H9 (cell line): ENCODE data around the gene ABHD16A. TPM values are rescaled to one million over a fixed set of nuclear protein-coding genes. Genes with fewer than 3 reads are reported as not detected.
A peak's percentile ranks its signal among the peaks of the same experiment; 100 is the strongest.

Source experiments
- DNase-seq: peaks from one replicate; pipeline ENCODE4 v3.0.0-alpha.2; 2017
- H2AFZ ChIP-seq: one replicate; pipeline ENCODE4 v1.6.1; 2013; ENCODE audit warnings: mild to moderate bottlenecking, low read length, control low read depth, moderate library complexity
- H2AK5ac ChIP-seq: 2 replicates; pipeline ENCODE4 v1.6.1; 2013; ENCODE audit warnings: low read length, control low read depth, mixed read lengths; ENCODE audit not compliant: insufficient read length
- H2BK120ac ChIP-seq: one replicate; pipeline ENCODE4 v1.6.1; 2013; ENCODE audit warnings: low read depth, mild to moderate bottlenecking, low read length, control low read depth, inconsistent platforms; ENCODE audit not compliant: poor library complexity, severe bottlenecking
- H2BK12ac ChIP-seq: 2 replicates; pipeline ENCODE4 v1.6.1; 2013; ENCODE audit warnings: low read length, control low read depth, mixed read lengths, low read depth; ENCODE audit not compliant: insufficient read length
- H2BK15ac ChIP-seq: 2 replicates; pipeline ENCODE4 v1.6.1; 2013; ENCODE audit warnings: low read depth, low read length, control low read depth
- H2BK20ac ChIP-seq: one replicate; pipeline ENCODE4 v1.6.1; 2013; ENCODE audit warnings: low read depth, mild to moderate bottlenecking, low read length, control low read depth, inconsistent platforms; ENCODE audit not compliant: poor library complexity, severe bottlenecking
- H2BK5ac ChIP-seq: 2 replicates; pipeline ENCODE4 v1.6.1; 2013; ENCODE audit warnings: low read length, control low read depth, mixed read lengths; ENCODE audit not compliant: insufficient read length
- H3K14ac ChIP-seq: 2 replicates; pipeline ENCODE4 v1.6.1; 2013; ENCODE audit warnings: low read length, control low read depth; ENCODE audit not compliant: insufficient read depth
- H3K18ac ChIP-seq: 2 replicates; pipeline ENCODE4 v1.6.1; 2013; ENCODE audit warnings: low read depth, mild to moderate bottlenecking, mixed read lengths, low read length, control low read depth; ENCODE audit not compliant: insufficient read length
- H3K23ac ChIP-seq: 2 replicates; pipeline ENCODE4 v1.6.1; 2013; ENCODE audit warnings: low read length, control low read depth, mixed read lengths, low read depth; ENCODE audit not compliant: insufficient read length
- H3K23me2 ChIP-seq: 2 replicates; pipeline ENCODE4 v1.6.1; 2013; ENCODE audit warnings: low read depth, mild to moderate bottlenecking, mixed read lengths, low read length, control low read depth; ENCODE audit not compliant: insufficient read length, poor library complexity, severe bottlenecking
- H3K27ac ChIP-seq: 2 replicates; pipeline ENCODE4 v1.5.1; 2013; ENCODE audit warnings: low read length, control low read depth, mixed read lengths, low read depth; ENCODE audit not compliant: insufficient read length
- H3K27me3 ChIP-seq: 2 replicates; pipeline ENCODE4 v1.6.1; 2013; ENCODE audit warnings: low read length, control low read depth, inconsistent platforms; ENCODE audit not compliant: insufficient read depth
- H3K4ac ChIP-seq: 2 replicates; pipeline ENCODE4 v1.6.1; 2013; ENCODE audit warnings: low read depth, mild to moderate bottlenecking, control low read depth, inconsistent platforms, low read length, moderate library complexity
- H3K4me1 ChIP-seq: 2 replicates; pipeline ENCODE4 v1.6.1; 2013; ENCODE audit warnings: low read length, control low read depth, inconsistent platforms; ENCODE audit not compliant: insufficient read depth
- H3K4me2 ChIP-seq: 2 replicates; pipeline ENCODE4 v1.6.1; 2013; ENCODE audit warnings: low read length, control low read depth, mixed read lengths; ENCODE audit not compliant: insufficient read length, insufficient read depth
- H3K56ac ChIP-seq: 2 replicates; pipeline ENCODE4 v1.6.1; 2013; ENCODE audit warnings: low read depth, mild to moderate bottlenecking, mixed read lengths, low read length, control low read depth; ENCODE audit not compliant: insufficient read length
- H3K79me1 ChIP-seq: 2 replicates; pipeline ENCODE4 v1.6.1; 2013; ENCODE audit warnings: low read depth, mild to moderate bottlenecking, moderate library complexity, low read length, control low read depth, inconsistent platforms; ENCODE audit not compliant: insufficient read depth, poor library complexity, severe bottlenecking
- H3K79me2 ChIP-seq: 2 replicates; pipeline ENCODE4 v1.6.1; 2013; ENCODE audit warnings: low read length, control low read depth, inconsistent platforms; ENCODE audit not compliant: insufficient read depth
- H3K9ac ChIP-seq: 2 replicates; pipeline ENCODE4 v1.6.1; 2013; ENCODE audit warnings: low read length, control low read depth, mixed read lengths; ENCODE audit not compliant: insufficient read length; ENCODE audit errors: extremely low read depth
- H3K9me3 ChIP-seq: one replicate; pipeline ENCODE4 v1.6.1; 2013; ENCODE audit warnings: low read depth, low read length, inconsistent platforms; ENCODE audit not compliant: control insufficient read depth
- H3T11ph ChIP-seq: one replicate; pipeline ENCODE4 v1.6.1; 2013; ENCODE audit warnings: mild to moderate bottlenecking, low read length, control low read depth, inconsistent platforms
- H4K20me1 ChIP-seq: one replicate; pipeline ENCODE4 v1.6.1; 2013; ENCODE audit not compliant: control insufficient read depth, insufficient read length, insufficient read depth
- H4K5ac ChIP-seq: 2 replicates; pipeline ENCODE4 v1.6.1; 2013; ENCODE audit warnings: low read depth, mild to moderate bottlenecking, mixed read lengths, low read length, control low read depth; ENCODE audit not compliant: insufficient read length
- H4K8ac ChIP-seq: replicated peaks from 2 replicates; pipeline ENCODE4 v1.6.1; 2013; ENCODE audit warnings: low read length, control low read depth, mixed read lengths, low read depth; ENCODE audit not compliant: insufficient read length
- H4K91ac ChIP-seq: 2 replicates; pipeline ENCODE4 v1.6.1; 2013; ENCODE audit warnings: low read depth, mild to moderate bottlenecking, moderate library complexity, mixed read lengths, low read length, control low read depth; ENCODE audit not compliant: insufficient read length
- H3K27ac Mint-ChIP-seq, 3 experiments: 2 replicates in 2 of 3; 3 replicates in 1 of 3; pipeline ENCODE4 v1.8.0; 2020 to 2021; ENCODE audit warnings: mixed read lengths in 3 of 3, mild to moderate bottlenecking in 1 of 3, moderate library complexity in 1 of 3
- H3K27me3 Mint-ChIP-seq: 2 replicates; pipeline ENCODE4 v1.8.0; 2021; ENCODE audit warnings: low read depth, mild to moderate bottlenecking, moderate library complexity, mixed read lengths
- H3K36me3 Mint-ChIP-seq, 3 experiments: 2 replicates in 2 of 3; 3 replicates in 1 of 3; pipeline ENCODE4 v1.8.0; 2020 to 2021; ENCODE audit warnings: low read depth in 3 of 3, mixed read lengths in 3 of 3; ENCODE audit not compliant: insufficient read depth in 1 of 3
- H3K4me1 Mint-ChIP-seq, 2 experiments: 2 replicates each; pipeline ENCODE4 v1.8.0; 2020; ENCODE audit warnings: mixed read lengths in 2 of 2
- H3K4me3 Mint-ChIP-seq, 2 experiments: 2 replicates in 1 of 2; 3 replicates in 1 of 2; pipeline ENCODE4 v1.8.0; 2020 to 2021; ENCODE audit warnings: mild to moderate bottlenecking in 2 of 2, mixed read lengths in 2 of 2, moderate library complexity in 1 of 2
- H3K9me3 Mint-ChIP-seq, 2 experiments: 2 replicates in 1 of 2; 3 replicates in 1 of 2; pipeline ENCODE4 v1.8.0; 2020; ENCODE audit warnings: mild to moderate bottlenecking in 2 of 2, mixed read lengths in 2 of 2, moderate library complexity in 1 of 2
- WGBS: extraction: QIAGEN DNeasy Blood & Tissue Kit; methylation state at CpG from one replicate; pipeline ENCODE4 v1.1.7; 2013; ENCODE audit warnings: missing lambda C conversion rate, low lambda C conversion rate, mixed read lengths; ENCODE audit not compliant: insufficient read length; ENCODE audit errors: extremely low coverage; 5-methylcytosine and 5-hydroxymethylcytosine counted together
- total RNA-seq: library from RNA; stranded (reverse); gene quantifications from 2 replicates; pipeline ENCODE4 v1.2.1, GENCODE V29; 2021
- TF ChIP-seq, protein P1 (sequence below): fragments of 200-600 bp; sonication (generic); conservative IDR thresholded peaks from 3 replicates; pipeline ENCODE4 v1.8.0; 2021; ENCODE audit warnings: antibody characterized with exemption, mild to moderate bottlenecking

Gene ABHD16A
- total RNA-seq, 1 experiment from 2014 or later: 34.4 TPM

DNA sequence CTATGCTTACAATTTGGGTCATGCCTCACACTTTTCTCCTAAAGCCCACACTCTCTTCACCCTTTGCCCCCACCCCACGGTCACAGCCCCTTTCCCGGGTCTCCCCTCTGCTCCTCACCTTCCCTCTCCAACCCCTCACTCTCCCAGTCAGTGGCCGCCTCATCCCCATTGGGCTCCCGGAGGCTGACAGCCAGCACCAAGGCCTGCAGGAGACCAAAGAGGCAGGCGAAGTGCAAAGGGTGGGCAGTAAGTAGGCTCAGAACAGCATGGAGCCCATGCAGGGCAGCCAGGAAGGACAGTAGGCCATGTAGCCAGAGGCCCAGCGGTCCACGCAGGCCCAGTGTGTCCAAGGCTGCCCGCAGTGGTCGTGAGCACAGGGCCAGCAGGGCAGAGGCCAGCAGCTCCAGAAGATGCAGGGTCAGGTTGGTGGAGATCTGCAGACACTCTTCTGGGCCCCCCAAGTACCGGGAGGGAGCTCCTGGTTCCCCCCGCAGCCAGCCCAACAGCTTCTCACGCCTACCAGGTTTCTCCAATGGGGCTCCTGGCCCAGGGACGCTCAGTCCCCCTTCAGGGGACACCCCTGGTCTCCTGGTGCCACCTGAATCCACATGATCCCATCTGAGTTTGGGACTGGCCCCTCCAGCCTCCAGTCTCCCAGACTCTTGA lies 44.0 kb downstream of the ABHD16A start:
- Mint-ChIP-seq H3K9me3 (no peaks in the 10 kb centered on the region), H3K4me1 (peaks cover 30 to 36% of the 10 kb centered on the region in 2 experiments), H3K36me3 (peaks cover 17 to 43% (median 36%) of the 10 kb centered on the region in 3 experiments; a peak in 6 of 7 replicates), H3K27ac (no peak overlapping the region; a peak in 1 of 7 replicates), H3K27me3 (no peaks in the 10 kb centered on the region; the same call in 1 of the 2 replicates), H3K4me3 (peak overlapping the region; percentile 87 to 92)
- Histone ChIP-seq H2BK120ac (no peak overlapping the region), H3K79me2 (peaks cover 4% of the 10 kb centered on the region; the same call in 1 of the 2 replicates), H3K4me1 (no peaks in the 10 kb centered on the region), H2AFZ (no peak overlapping the region), H3K18ac (no peak overlapping the region), H2BK12ac (no peak overlapping the region), H3T11ph (no peak overlapping the region), H3K56ac (no peak overlapping the region), H4K91ac (no peak overlapping the region), H3K4ac (no peak overlapping the region), H4K5ac (no peak overlapping the region), H3K23ac (no peak overlapping the region), H2AK5ac (no peak overlapping the region), H3K9me3 (no peaks in the 10 kb centered on the region), H2BK20ac (no peak overlapping the region), H3K23me2 (peaks cover 7% of the 10 kb centered on the region), H3K27ac (no peak overlapping the region), H4K20me1 (no peaks in the 10 kb centered on the region), H4K8ac (no peak overlapping the region), H3K9ac (no peak overlapping the region), H3K4me2 (peak overlapping the region; percentile 73), H3K79me1 (peaks cover 13% of the 10 kb centered on the region), H2BK5ac (no peak overlapping the region), H2BK15ac (no peak overlapping the region), H3K14ac (no peak overlapping the region), H3K27me3 (no peaks in the 10 kb centered on the region)
- DNase-seq: no peak
- TF ChIP-seq, protein P1, sequence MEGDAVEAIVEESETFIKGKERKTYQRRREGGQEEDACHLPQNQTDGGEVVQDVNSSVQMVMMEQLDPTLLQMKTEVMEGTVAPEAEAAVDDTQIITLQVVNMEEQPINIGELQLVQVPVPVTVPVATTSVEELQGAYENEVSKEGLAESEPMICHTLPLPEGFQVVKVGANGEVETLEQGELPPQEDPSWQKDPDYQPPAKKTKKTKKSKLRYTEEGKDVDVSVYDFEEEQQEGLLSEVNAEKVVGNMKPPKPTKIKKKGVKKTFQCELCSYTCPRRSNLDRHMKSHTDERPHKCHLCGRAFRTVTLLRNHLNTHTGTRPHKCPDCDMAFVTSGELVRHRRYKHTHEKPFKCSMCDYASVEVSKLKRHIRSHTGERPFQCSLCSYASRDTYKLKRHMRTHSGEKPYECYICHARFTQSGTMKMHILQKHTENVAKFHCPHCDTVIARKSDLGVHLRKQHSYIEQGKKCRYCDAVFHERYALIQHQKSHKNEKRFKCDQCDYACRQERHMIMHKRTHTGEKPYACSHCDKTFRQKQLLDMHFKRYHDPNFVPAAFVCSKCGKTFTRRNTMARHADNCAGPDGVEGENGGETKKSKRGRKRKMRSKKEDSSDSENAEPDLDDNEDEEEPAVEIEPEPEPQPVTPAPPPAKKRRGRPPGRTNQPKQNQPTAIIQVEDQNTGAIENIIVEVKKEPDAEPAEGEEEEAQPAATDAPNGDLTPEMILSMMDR: no peak
- WGBS: no CpG with 5 or more reads among the region's 13 CpGs
